22Rv1 (cell line): ENCODE data around the gene SDK1.
"Not testable (repeated sequence)": the region's sequence is repeated elsewhere in the genome, so short reads cannot be mapped to it uniquely, and the experiment has no call there.

Experiments used
- H3K27ac ChIP-seq: fragments of 450-650 bp; 2 replicates; pipeline ENCODE4 v1.5.1; 2017
- ZFX ChIP-seq: fragments of 450-650 bp; IDR thresholded peaks from 2 replicates; pipeline ENCODE4 v1.6.1; 2017; ENCODE audit warnings: antibody characterized with exemption, borderline replicate concordance
- TF ChIP-seq, protein P1 (sequence below): fragments of 450-650 bp; IDR thresholded peaks from 2 replicates; pipeline ENCODE4 v1.5.1; 2017; ENCODE audit warnings: mild to moderate bottlenecking

Gene SDK1

DNA sequence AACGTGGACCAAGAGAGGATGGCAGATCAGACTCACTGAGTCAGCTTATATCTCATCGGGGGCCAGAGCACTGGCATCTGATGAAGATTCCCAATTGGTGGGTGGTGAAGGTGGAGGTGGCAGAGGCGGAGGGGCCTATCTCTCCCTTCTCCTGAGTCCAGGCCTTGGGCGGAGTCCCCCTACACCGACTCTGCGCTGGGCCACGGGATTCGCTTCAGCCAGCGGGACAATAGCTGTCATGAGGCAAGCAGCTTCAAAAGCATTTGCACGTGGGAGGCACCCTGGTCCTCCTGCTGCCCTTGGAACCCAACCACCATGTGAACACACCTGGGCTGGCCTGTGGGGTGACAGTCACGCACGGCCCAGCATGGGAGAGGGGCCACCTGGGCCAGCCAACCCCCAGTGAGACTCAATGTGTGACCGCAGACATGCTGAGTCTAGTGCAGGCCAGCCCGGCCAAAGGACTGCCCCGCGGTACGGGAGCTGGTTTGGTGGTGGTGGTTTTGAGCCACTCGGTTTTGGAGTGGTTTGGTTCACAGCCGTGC is 914.2 kb downstream of the SDK1 start:
- H3K27ac ChIP-seq, result no peak overlapping the region
- TF ChIP-seq ZFX, result no peak
- TF ChIP-seq, protein P1, sequence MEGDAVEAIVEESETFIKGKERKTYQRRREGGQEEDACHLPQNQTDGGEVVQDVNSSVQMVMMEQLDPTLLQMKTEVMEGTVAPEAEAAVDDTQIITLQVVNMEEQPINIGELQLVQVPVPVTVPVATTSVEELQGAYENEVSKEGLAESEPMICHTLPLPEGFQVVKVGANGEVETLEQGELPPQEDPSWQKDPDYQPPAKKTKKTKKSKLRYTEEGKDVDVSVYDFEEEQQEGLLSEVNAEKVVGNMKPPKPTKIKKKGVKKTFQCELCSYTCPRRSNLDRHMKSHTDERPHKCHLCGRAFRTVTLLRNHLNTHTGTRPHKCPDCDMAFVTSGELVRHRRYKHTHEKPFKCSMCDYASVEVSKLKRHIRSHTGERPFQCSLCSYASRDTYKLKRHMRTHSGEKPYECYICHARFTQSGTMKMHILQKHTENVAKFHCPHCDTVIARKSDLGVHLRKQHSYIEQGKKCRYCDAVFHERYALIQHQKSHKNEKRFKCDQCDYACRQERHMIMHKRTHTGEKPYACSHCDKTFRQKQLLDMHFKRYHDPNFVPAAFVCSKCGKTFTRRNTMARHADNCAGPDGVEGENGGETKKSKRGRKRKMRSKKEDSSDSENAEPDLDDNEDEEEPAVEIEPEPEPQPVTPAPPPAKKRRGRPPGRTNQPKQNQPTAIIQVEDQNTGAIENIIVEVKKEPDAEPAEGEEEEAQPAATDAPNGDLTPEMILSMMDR, result no peak

DNA sequence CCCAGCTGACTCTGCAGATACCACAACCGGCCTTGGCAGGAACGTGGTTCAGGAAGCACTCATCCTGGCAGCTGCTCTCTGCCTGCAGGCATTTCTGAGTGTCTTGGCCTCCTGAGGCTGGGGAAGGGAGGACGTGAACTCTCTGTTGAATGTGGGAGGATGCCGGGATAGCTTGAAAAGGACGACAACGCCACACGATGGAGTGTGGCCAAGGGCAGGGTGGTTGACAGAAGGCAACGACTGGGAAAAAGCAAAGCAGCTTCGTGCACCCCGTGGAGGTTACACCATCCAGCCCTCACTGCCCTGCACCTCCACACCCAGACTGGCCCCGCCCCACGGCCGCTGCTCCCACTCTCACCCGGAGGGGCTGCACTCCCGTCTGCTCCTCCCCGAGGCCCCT is 915.0 kb downstream of the SDK1 start:
- TF ChIP-seq ZFX, result no peak
- TF ChIP-seq, protein P1, result no peak
- H3K27ac ChIP-seq, result no peak overlapping the region

DNA sequence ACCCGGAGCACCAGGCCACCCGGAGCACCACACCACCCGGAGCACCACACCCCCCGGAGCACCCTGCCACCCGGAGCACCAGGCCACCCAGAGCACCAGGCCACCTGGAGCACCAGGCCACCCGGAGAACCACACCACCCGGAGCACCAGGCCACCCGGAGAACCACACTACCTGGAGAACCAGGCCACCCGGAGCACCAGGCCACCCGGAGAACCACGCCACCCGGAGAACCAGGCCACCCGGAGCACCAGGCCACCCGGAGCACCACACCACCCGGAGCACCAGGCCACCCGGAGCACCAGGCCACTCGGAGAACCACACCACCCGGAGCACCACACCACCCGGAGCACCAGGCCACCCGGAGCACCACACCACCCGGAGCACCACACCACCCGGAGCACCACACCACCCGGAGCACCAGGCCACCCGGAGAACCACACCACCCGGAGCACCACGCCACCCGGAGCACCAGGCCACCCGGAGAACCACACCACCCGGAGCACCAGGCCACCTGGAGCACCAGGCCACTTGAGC is 916.1 kb downstream of the SDK1 start:
- H3K27ac ChIP-seq, result not testable (repeated sequence)

DNA sequence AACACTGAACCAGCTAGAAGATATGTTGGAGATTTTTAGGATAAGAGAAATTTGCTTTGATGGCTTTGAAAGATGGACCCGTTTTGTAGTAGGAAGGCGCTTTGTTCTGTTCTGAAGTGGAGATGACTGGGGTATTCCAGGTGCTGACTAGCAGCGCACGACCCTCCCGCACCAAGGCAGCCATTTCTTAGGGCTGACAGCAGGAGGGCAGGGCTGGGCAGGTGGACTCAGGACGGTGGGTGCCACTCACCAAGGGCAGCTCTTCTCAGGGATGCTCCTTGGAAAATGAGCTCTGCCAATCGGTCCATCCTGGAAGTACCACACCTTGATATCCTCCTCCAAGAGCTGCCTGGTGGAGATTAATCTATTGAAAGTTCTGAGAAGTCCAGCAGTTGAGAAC is 917.4 kb downstream of the SDK1 start:
- no peak overlapping the region for H3K27ac ChIP-seq
- TF ChIP-seq, protein P1, result no peak
- no peak for TF ChIP-seq ZFX

DNA sequence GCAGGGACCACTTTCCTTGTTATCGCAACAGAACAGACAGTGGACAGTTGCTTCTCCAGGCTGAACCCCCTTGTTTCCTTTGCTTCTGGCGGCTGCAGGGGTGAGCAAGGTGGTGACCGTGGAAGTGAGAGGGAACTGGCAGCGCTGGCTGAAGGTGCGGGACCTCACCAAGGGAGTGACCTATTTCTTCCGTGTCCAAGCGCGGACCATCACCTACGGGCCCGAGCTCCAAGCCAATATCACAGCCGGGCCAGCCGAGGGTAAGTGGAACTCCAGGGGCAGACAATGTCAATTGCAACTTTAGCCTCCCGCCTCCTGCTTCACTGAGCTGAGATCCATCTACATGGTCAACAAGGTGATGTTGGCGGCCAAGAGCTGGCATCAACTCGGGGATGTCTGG is 919.0 kb downstream of the SDK1 start:
- no peak overlapping the region for H3K27ac ChIP-seq
- TF ChIP-seq, protein P1, result no peak

DNA sequence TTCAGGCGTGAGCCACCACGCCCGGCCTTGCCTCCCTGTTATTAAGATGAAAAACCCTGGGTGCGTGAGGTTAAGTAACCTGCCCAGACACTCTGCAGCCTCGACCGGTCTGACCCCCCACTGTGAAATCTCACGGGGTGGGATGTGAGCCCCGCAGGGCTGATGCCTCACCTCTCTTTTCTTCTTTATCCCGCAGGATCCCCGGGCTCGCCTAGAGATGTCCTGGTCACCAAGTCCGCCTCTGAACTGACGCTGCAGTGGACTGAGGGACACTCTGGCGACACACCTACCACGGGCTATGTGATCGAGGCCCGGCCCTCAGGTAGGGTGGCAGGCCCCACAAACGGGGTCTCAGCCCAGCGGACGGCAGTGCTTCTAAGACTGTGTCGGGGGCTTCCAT is 920.0 kb downstream of the SDK1 start:
- no peak for TF ChIP-seq ZFX
- TF ChIP-seq, protein P1, result no peak

DNA sequence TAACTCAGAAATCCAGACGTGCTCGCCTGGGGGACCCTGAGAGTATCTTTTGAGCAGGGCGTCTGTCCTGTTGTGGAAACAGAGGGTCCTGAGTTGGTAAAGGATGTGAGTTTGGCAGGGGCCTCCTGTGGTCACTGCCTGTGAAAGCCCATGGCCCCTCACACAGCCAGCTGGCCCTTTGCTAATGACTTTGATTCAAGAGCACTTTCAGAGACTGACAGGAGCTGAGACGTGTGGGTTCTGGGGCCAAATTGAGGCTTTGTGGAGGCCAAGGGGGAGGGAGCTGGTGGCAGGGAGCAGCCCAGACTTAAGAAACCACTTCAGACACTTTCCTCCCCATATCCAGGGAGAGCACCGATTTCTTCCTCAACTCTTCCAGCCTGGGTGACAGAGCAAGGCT is 921.6 kb downstream of the SDK1 start:
- TF ChIP-seq ZFX, result no peak
- TF ChIP-seq, protein P1, result no peak
- no peak overlapping the region for H3K27ac ChIP-seq

More for the DNA sequence above, 920.0 kb downstream of the SDK1 start:
- H3K27ac ChIP-seq, result no peak overlapping the region

DNA sequence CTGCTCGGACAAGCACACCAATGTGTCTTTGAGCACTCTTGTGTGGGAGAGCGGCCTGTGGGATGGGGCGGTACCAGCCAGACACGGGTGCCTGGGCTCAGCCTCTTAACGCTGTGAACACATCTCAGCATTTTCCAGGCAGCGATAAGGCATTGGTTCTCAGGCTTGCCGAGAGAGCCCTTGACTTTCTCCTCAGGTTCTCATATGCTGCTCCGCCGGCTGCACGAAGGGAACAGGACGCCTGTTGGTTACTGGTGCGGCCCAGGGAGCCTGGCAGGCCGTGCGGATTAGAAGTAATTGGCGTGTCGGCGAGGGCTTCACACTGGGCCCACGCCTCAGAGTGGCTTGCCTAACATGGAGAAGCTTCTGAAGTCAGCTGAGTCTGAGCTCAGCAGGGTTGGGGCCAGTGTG is 924.3 kb downstream of the SDK1 start:
- TF ChIP-seq, protein P1, result no peak
- TF ChIP-seq ZFX, result no peak
- no peak overlapping the region for H3K27ac ChIP-seq
